ENCODE data around the gene CYP27B1.
A peak's percentile ranks its signal among the peaks of the same experiment; 100 is the strongest.

CYP27B1 gene

GRCh38 chr12:57738661-57739237 is 28.1 kb downstream of the CYP27B1 start, which contains the start of gene AGAP2:
AGAP2 (minus strand) TSS chr12:57738742; CDS start chr12:57738246, 496 bp downstream.
- H3K4me3 ChIP-seq (ENCODE audit: low read length): peak within 1 kb of the TSS; percentile 3
- TF ChIP-seq CTCF (conservative IDR thresholded peaks at IDR 0.05; ENCODE audit: low read depth, low read length): no peak
- DNase-seq (ENCODE audit: low read depth): no peak

- TF ChIP-seq CTCF (conservative IDR thresholded peaks at IDR 0.05; ENCODE audit: low read depth, low read length): peak; percentile 34
- DNase-seq (ENCODE audit: low read depth): no peak
- no peak overlapping the region for H3K4me3 ChIP-seq (ENCODE audit: low read length)
These were observed 29.1 kb downstream of the CYP27B1 start for GRCh38 chr12:57737467-57738460.

- no peak for TF ChIP-seq CTCF (conservative IDR thresholded peaks at IDR 0.05; ENCODE audit: low read depth, low read length)
- DNase-seq (ENCODE audit: low read depth): no peak
- no peak overlapping the region for H3K4me3 ChIP-seq (ENCODE audit: low read length)
These were observed 30.0 kb downstream of the CYP27B1 start for GRCh38 chr12:57736741-57737466.

- no peak for DNase-seq (ENCODE audit: low read depth)
- peak; percentile 37 for TF ChIP-seq CTCF (conservative IDR thresholded peaks at IDR 0.05; ENCODE audit: low read depth, low read length)
- H3K4me3 ChIP-seq (ENCODE audit: low read length): no peak overlapping the region
These were observed 30.7 kb downstream of the CYP27B1 start for GRCh38 chr12:57735952-57736740.

- TF ChIP-seq CTCF (conservative IDR thresholded peaks at IDR 0.05; ENCODE audit: low read depth, low read length): no peak
- DNase-seq (ENCODE audit: low read depth): no peak
- H3K4me3 ChIP-seq (ENCODE audit: low read length): no peak overlapping the region
These were observed 31.6 kb downstream of the CYP27B1 start for GRCh38 chr12:57735198-57735855.

- no peak overlapping the region for H3K4me3 ChIP-seq (ENCODE audit: low read length)
- no peak for TF ChIP-seq CTCF (conservative IDR thresholded peaks at IDR 0.05; ENCODE audit: low read depth, low read length)
These were observed 32.3 kb downstream of the CYP27B1 start for GRCh38 chr12:57734591-57734990.

More at GRCh38 chr12:57734591-57734990, 32.3 kb downstream of the CYP27B1 start:
- DNase-seq (ENCODE audit: low read depth): no peak
